K562 (cell line): ENCODE results near the gene HARS2. TPM values are rescaled to one million over a fixed set of nuclear protein-coding genes. Genes with fewer than 3 reads are reported as not detected.
A peak's percentile ranks its signal among the peaks of the same experiment; 100 is the strongest.

ENCODE experiments used
- CBFB ChIP-seq: sonication (generic); formaldehyde crosslinking; IDR thresholded peaks from 2 replicates; pipeline ENCODE4 v1.4.0; 2020; ENCODE audit warnings: mild to moderate bottlenecking, missing genetic modification reagents
- CTBP1 ChIP-seq: fragments of 450-650 bp; IDR thresholded peaks from 2 replicates; pipeline ENCODE4 v1.6.1; 2016; ENCODE audit warnings: borderline replicate concordance
- CUX1 ChIP-seq: fragments of 200-800 bp; sonication (Bioruptor generic); IDR thresholded peaks from 2 replicates; pipeline ENCODE4 v1.6.1; 2016; ENCODE audit warnings: missing genetic modification characterization, missing compliant biosample characterization
- NCOA6 ChIP-seq: fragments of 450-650 bp; IDR thresholded peaks from 2 replicates; pipeline ENCODE4 v1.6.1; 2017; ENCODE audit warnings: mild to moderate bottlenecking
- NR2F6 ChIP-seq: fragments of 450-650 bp; formaldehyde crosslinking; IDR thresholded peaks from 2 replicates; pipeline ENCODE4 v1.4.0; 2020; ENCODE audit warnings: mild to moderate bottlenecking
- PTRF ChIP-seq: fragments of 450-650 bp; IDR thresholded peaks from 2 replicates; pipeline ENCODE4 v1.6.1; 2016; ENCODE audit warnings: mild to moderate bottlenecking, missing genetic modification characterization, missing compliant biosample characterization
- SMARCA4 ChIP-seq: fragments of 450-650 bp; IDR thresholded peaks from 2 replicates; pipeline ENCODE4 v1.6.1; 2016
- SMARCA5 ChIP-seq: fragments of 450-650 bp; IDR thresholded peaks from 2 replicates; pipeline ENCODE4 v1.6.1; 2016
- SMARCC2 ChIP-seq: fragments of 450-650 bp; IDR thresholded peaks from 2 replicates; pipeline ENCODE4 v1.6.1; 2017; ENCODE audit warnings: antibody characterized with exemption, moderate library complexity, mild to moderate bottlenecking, low read depth
- STAT5A ChIP-seq: IDR thresholded peaks from 2 replicates; pipeline ENCODE4 v1.6.1; 2012; ENCODE audit warnings: low read length, inconsistent platforms, borderline replicate concordance
- TAF7 ChIP-seq: fragments of 450-650 bp; IDR thresholded peaks from 2 replicates; pipeline ENCODE4 v1.6.1; 2016; ENCODE audit warnings: missing genetic modification characterization, missing compliant biosample characterization
- ZNF655 ChIP-seq: fragments of 250-450 bp; sonication (Bioruptor Pico); IDR thresholded peaks from 2 replicates; pipeline ENCODE4 v1.5.0; 2021
- ZNF695 ChIP-seq: fragments of 450-650 bp; formaldehyde crosslinking; IDR thresholded peaks from 2 replicates; pipeline ENCODE4 v1.4.0; 2020; ENCODE audit warnings: mild to moderate bottlenecking, moderate library complexity
- polyA plus RNA-seq, 8 experiments: library from polyadenylated mRNA; depleted of rRNA in 4 of 8; stranded (reverse) in 5 of 8; unstranded in 3 of 8; fragments of >200 nt; fragmentation: Nextera tagmentation in 2 of 8; fragmentation: Illumina TruSeq in 1 of 8; extraction: Ambion mirVana in 2 of 8; extraction: Trizol in 1 of 8; gene quantifications; 2 replicates each; pipeline versions ENCODE4 v1.2.1 to v1.2.3, GENCODE V29; 2011 to 2014; ENCODE audit warnings: inconsistent platforms in 1 of 8, missing spikeins in 1 of 8
- total RNA-seq, 7 experiments: library from RNA; depleted of rRNA in 6 of 7; stranded (reverse); fragments of >200 nt in 6 of 7; fragmentation: Illumina TruSeq in 2 of 7; extraction: Trizol in 2 of 7; gene quantifications; 2 replicates each; pipeline versions ENCODE4 v1.2.1 to v1.2.3, GENCODE V29; 2011 to 2021; ENCODE audit warnings: low replicate concordance in 1 of 7
- TF ChIP-seq, protein P1 (sequence below): fragments of 250-450 bp; sonication (Bioruptor Pico); IDR thresholded peaks from 2 replicates; pipeline ENCODE4 v1.4.0; 2020; ENCODE audit warnings: borderline replicate concordance
- TF ChIP-seq, protein P2 (sequence below): fragments of 250-450 bp; sonication (Bioruptor Pico); IDR thresholded peaks from 2 replicates; pipeline ENCODE4 v1.5.0; 2021
- TF ChIP-seq, protein P3 (sequence below): sonication (generic); formaldehyde crosslinking; IDR thresholded peaks from 2 replicates; pipeline ENCODE4 v1.8.0; 2022; ENCODE audit warnings: missing genetic modification reagents, mild to moderate bottlenecking, borderline replicate concordance

The HARS2 gene
- total and polyA plus RNA-seq, 9 of the 15 experiments (the other 6 are each of a cell fraction or from before 2014, with no cell fraction given), result 8.5 to 41.6 (median 27.1) TPM

DNA sequence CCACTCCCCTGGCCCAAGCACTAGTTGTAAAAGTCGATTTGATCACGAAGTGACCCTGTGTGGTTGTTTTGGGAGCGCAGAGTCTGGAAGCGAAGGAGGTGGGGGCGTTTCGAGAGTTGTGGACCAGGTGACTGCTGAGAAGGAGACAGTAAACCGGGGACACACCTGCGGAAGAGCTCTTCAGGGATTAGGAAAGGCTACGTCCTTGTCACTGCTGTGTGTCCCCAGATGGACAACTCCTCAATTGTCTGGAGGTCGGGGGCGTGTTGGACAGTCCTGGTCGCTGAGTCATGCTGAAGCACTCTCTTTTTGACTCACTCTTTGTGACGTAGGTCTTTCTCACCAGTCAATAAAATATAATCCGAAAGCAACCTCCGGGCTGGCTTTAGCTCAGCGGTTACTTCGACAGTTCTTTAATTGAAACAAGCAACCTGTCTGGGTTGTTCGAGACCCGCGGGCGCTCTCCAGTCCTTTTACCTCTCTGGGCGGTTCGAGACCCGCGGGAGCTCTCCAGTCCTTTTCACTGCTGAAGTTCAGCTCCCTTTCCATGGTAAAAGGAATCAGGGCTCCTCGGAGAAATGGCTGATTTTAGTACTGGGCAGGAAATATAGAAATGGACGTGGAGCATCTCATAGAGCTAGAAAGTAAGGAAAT is 19.8 kb downstream of the HARS2 start (continued):
- TF ChIP-seq, protein P1, sequence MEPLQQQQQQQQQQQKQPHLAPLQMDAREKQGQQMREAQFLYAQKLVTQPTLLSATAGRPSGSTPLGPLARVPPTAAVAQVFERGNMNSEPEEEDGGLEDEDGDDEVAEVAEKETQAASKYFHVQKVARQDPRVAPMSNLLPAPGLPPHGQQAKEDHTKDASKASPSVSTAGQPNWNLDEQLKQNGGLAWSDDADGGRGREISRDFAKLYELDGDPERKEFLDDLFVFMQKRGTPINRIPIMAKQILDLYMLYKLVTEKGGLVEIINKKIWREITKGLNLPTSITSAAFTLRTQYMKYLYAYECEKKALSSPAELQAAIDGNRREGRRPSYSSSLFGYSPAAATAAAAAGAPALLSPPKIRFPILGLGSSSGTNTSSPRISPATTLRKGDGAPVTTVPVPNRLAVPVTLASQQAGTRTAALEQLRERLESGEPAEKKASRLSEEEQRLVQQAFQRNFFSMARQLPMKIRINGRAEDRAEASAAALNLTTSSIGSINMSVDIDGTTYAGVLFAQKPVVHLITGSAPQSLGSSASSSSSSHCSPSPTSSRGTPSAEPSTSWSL (CRISPR knock-in tag), result no peak
- TF ChIP-seq CBFB (CRISPR knock-in tag) (no peak), CUX1 (no peak), TAF7 (no peak), STAT5A (peak; percentile 20; the same call in 1 of the 2 replicates), SMARCA5 (no peak), SMARCC2 (peak; percentile 70; the same call in 1 of the 2 replicates), NCOA6 (no peak), ZNF655 (CRISPR knock-in tag) (no peak), CTBP1 (peak; percentile 98), PTRF (tag) (no peak), SMARCA4 (peak; percentile 80), ZNF695 (CRISPR knock-in tag) (no peak), NR2F6 (no peak)
- TF ChIP-seq, protein P2, sequence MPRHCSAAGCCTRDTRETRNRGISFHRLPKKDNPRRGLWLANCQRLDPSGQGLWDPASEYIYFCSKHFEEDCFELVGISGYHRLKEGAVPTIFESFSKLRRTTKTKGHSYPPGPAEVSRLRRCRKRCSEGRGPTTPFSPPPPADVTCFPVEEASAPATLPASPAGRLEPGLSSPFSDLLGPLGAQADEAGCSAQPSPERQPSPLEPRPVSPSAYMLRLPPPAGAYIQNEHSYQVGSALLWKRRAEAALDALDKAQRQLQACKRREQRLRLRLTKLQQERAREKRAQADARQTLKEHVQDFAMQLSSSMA, result no peak
- TF ChIP-seq, protein P3, sequence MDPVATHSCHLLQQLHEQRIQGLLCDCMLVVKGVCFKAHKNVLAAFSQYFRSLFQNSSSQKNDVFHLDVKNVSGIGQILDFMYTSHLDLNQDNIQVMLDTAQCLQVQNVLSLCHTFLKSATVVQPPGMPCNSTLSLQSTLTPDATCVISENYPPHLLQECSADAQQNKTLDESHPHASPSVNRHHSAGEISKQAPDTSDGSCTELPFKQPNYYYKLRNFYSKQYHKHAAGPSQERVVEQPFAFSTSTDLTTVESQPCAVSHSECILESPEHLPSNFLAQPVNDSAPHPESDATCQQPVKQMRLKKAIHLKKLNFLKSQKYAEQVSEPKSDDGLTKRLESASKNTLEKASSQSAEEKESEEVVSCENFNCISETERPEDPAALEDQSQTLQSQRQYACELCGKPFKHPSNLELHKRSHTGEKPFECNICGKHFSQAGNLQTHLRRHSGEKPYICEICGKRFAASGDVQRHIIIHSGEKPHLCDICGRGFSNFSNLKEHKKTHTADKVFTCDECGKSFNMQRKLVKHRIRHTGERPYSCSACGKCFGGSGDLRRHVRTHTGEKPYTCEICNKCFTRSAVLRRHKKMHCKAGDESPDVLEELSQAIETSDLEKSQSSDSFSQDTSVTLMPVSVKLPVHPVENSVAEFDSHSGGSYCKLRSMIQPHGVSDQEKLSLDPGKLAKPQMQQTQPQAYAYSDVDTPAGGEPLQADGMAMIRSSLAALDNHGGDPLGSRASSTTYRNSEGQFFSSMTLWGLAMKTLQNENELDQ, result no peak
